Medulla oblongata (tissue), 1 donor: Measurements from ENCODE around the gene TMEM174.
A peak's percentile ranks its signal among the peaks of the same experiment; 100 is the strongest.
"Not testable (repeated sequence)": the region's sequence is repeated elsewhere in the genome, so short reads cannot be mapped to it uniquely, and the experiment has no call there.

Source experiments
- DNase-seq: peaks from one replicate; pipeline ENCODE4 v3.0.0-alpha.2; 2015; ENCODE audit errors: extremely low spot score

TMEM174 gene

DNA sequence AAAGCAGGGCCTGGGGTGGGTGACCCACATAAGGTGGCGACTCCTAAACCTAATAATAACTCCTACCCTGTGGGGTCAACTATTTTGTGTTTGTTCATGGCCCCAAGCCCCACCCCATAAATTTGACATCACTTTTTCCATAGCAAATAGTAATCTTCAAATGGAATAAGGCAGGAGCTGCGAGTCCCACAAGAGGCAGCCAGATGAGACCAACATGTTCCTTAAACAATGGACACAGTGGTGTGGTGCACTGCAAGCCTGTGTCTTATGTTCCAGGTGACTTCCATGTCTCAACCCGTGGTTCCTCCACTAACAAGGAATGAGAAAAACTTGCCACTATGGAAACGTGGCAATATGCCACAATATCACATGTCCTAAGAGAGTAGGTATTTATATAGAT, 20.6 kb downstream of the TMEM174 start:
- DNase-seq: no peak

DNA sequence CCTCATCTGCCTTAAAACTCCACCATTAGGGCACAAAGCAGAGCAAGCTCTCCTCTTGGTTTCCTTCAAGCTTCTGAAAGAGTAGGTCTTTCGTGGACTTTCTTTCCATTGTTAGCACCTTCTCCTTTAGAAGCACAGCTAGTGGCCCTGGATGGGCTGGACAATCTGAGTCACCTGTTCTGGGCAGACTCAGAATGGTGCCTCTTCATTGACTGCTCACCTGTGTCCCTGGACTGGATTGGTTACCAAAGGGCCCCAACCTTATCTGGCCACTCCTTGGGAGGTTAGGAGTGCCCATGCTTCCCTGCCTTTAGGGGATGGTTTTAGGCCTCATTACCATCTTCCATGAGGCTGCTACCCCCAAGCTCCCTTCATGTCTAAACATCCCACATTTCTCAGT, 23.2 kb downstream of the TMEM174 start:
- no peak for DNase-seq

DNA sequence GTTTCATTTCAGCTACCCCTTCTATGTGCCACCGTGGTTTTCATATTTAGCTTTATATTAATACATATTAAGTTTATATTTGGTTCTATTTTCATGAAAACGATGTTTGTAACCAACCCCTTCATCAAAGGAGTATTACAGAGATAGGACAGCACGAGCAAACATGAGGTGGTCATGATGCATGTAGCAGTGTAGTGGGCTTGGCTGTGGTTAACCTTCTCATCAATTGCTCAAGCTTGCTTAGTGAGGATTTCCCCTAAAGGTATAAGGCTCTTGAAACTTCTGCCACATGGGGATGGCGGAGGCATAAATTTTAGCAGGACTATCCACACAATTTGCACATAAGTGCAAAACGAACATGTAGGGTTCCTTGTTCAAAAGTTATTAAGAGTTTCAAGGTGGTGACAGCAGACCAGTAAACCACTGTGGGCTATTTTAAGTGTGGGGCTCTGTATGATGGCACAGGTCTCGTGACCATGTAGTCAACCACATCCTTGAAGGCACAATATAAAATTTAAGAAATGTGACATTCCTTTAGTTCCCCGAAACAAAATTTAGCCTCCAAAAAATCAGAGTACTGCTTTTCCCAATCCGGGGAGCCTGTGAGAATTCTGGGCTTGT, 24.8 kb downstream of the TMEM174 start:
- no peak for DNase-seq

DNA sequence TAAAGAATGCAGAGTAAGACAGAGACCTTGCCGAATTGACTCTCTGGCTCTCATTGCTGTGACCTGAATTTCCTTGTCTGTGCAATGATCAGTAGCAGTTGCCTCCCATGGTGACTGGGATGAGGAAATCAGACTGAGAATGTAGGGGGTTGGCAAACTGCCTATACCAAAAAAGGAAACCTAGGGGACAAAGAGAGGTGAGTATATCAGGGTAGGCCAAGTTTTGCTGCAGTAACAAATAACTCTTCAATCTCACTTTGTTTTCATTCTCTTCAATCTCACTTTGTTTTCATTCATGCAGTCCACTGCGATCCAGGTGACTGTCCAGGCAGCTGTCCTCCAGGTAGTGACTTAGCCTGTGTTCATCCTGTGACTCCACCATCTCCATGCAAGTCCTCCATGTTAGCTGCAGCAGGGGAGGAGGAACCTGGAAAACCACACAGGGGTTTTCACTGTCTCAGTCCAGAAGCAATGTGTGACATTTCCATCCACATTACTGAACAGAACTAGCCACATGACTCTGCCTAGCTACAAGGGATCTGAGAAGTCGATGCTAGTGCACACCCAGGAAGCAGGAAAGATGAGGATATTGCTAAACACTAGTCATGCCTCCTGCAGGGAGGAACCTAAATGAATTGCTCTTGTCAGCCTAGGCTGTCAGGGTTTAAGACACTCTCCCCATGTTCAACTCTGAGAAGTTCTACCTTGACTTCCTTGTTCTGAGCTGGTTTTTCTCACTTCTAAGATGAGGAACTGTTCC, 26.0 kb downstream of the TMEM174 start:
- DNase-seq: no peak

DNA sequence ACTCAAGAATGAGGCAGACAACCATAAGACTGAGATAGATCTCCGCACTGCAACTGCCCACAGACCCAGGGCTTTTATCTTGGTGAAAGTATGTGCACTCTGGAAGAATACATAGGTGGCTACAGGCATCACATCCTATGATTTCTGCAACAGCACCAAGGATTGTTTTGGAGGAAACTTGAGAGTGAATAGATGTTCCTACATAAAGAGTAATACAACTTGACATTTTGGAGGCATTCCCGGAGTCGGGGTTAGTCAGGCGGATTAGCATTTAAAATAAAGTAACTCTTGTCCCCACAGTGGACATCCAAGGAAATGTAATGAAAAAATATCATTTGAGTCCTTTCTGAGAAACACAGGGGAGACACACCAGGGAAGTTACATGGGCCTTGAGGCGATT, 26.7 kb downstream of the TMEM174 start:
- DNase-seq: no peak

DNA sequence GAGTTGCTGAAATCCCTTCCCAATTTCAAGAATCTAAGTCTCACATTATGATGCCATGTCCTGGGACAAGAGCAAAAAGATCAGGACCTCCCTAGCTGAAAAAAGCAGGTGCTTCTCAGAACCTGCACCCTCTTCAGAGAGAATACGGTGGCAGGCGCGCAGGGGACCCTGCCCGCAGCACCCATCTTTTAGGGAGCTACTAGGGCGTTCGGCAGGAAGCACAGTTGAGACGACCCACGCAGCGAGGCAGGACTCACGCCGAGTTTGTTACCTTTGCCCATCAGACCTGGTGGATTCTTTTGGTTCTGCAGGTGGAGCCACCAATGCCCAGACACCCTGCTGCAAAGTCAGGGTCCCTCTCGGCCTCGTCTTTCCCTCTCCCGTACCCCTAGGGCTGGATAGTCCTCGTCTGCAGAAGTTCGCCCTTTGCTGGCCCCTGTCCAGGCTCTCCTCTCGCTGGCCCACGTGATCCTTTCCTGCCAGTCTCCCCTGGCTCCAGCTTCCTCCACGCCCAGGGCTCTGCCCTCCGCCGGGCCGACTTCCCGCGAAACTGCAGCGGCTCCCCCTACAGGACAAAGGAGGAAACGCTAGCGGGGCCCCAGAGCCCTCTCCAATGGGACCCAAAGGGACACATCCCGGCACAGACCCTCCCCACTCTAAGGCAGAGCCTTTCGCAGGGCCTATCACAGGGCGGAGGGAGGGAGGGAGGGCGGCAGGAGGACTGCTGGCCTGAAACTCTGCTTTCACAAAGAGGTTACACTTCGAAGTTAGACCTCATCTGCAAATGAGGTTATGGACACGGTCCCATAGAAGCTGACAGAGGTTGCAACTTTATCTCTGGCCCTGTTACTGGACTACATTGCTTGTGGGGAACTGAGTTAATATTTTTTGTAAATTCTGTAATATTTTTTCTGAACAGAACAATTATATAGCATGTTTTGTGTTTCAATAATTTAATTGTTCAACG, 28.8 kb downstream of the TMEM174 start:
- DNase-seq: peak; percentile 65

DNA sequence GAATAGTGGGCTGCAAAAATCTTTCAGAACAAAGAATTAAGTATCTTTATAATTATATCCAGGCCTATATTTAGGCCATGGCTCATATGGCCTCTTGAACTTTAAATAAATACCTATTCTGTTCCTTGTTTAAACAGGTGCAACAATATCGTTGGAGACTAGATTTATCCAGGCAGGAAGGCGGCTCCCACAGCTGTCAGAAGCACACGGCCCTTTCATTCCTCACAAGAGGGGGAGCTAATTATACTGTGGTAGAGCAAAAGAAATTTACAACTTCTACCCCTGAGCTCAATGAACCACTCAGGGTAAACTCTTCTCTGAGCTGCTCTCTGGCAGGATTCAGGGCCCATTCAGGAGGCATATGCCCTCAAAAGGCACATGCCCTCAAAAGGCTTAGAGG, 31.3 kb downstream of the TMEM174 start:
- no peak for DNase-seq

DNA sequence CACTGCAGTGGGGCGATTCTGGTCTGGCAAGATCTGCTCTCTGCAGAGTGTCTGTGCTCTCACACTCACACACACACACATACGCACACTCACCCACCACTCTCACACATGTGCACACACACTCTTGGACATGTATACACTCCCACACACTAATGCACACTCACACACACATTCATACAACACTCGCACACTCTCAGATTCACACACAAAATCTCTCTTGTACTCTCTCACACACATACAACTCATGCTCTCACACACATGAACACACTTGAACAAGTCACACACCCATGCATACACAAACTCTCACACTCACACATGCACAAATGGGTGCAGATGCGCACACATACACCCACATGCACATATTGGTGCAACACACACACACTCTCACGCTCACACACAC, 31.7 kb downstream of the TMEM174 start:
- DNase-seq: no peak

DNA sequence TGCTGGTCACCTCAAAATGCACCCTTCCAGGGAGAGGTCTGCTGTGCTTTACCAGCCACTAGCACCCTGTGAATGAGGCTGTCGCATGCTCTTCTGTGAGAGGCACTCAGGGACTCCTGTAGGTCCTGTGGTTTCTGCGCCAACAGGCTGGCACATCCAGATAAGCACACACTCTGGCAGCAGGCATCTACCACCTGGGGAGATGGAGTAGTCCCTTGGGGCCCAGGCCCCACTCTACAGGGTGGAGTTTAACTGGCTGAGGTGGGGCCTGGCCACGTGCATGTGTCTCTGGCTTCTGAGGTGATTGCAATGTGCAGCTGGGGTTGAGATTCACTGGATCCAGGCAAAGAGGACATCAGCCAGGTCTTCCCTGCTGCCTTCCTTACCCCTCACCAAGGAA, 32.3 kb downstream of the TMEM174 start:
- no peak for DNase-seq

DNA sequence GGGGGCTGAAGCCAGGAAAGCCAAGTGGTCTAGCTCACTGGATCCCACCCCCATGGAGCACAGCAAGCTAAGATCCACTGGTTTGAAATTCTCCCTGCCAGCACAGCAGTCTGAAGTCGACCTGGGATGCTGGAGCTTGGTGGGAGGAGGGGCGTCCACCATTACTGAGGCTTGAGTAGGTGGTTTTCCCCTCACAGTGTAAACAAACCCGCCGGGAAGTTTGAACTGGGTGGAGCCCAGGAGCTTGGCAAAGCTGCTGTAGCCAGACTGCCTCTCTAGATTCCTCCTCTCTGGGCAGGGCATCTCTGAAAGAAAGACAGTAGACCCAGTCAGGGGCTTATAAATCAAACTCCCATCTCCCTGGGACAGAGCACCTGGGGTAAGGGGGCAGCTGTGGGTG, 34.2 kb downstream of the TMEM174 start:
- DNase-seq: not testable (repeated sequence)

DNA sequence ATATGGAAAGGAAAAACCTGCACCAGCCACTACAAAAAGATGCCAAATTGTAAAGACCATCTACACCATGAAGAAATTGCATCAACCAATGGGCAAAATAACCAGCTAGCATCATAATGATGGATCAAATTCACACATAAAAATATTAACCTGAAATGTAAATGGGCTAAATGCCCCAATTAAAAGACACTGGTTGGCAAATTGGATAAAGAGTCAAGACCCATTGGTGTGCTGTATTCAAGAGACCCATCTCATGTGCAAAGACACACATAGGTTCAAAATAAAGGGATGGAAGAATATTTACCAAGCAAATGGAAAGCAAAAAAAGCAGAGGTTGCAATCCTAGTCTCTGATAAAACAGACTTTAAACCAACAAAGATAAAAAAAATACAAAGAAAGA, 36.1 kb downstream of the TMEM174 start:
- DNase-seq: not testable (repeated sequence)

DNA sequence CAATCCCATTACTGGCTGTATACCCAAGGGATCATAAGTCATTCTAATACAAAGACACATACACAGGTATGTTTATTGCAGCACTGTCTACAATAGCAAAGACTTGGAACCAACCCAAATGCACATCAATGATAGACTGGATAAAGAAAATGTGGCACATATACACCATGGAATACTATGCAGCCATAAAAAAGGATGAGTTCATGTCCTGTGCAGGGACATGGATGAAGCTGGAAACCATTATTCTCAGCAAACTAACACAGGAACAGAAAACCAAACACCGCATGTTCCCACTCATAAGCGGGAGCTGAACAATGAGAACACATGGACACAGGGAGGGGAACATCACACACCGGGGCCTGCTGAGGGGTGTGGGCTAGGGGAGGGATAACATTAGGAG, 39.7 kb downstream of the TMEM174 start:
- DNase-seq: not testable (repeated sequence)

DNA sequence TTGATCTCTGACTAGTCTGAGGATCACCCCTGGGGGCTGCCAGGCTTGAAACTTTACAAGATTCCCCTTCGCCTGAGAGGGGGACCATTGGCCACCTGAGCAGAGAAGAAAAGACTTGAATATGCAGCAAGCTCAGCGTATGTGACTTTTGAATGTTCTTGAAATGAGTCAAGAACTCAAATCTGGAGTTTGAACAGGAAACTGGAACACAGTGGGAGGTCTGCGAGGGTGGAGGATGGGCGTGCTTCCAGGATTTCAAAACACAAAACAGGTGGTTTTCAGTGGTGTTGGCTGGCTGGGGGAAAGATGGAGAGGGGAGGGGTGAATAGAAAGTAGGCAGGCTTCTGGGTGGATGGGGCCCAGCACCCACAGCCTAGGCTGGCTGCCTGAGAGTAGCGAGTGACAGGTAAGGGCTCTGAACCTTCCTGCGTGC, 40.6 kb downstream of the TMEM174 start:
- no peak for DNase-seq

DNA sequence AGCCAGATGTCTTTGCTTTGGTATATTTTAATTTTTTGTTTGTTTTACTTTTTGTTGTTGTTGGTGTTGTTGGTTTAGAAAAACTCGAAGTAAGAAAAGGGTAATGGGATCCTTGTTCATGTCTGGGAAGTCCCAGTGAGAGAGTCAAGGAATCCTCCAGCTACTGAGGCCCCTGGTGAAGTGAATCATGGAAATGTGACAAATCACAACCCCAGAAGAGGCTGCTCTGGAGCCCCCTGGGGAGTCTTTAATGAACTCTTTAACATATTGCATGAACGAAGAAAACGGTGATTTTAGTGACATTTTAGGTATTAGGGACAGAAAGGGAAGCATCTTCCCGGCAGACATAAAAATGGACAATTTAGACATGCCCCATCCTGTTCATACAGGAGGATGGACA, 41.3 kb downstream of the TMEM174 start:
- no peak for DNase-seq

DNA sequence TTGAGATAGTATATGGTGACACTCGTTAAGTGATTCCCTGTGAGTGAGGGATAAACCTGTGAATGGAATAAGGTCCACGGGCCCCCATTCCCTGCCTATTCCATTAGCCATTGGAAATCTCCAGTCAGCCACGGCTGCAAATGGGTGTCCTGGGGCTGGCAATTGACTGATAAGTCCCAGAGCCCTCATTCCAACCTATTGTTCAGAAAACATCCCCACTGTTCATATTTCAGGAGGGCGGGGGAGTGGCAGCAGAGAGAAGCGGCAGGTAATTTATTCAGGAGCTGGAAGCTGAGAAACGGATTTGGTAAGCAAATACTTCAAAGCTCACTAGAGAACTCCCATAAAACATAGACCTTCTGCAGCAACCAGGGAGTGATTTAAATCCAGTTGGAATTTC, 42.0 kb downstream of the TMEM174 start:
- DNase-seq: no peak

DNA sequence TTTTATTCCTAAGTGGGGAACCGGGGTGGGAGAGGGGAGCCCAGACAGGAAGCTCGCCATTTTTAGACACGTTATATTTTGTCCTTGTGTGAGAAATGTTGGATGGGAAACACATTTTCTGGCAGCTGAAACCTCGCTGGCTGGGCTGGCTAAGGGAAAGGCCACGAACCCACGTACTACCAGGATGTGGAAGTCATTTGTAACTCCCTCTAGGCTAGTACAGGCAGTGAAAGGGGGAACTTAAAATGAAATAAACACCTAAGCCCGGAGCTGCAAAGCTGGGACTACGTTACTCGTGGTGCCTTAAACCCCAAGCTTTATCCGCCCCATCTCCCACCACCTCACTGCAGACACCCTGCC, 42.5 kb downstream of the TMEM174 start:
- no peak for DNase-seq

DNA sequence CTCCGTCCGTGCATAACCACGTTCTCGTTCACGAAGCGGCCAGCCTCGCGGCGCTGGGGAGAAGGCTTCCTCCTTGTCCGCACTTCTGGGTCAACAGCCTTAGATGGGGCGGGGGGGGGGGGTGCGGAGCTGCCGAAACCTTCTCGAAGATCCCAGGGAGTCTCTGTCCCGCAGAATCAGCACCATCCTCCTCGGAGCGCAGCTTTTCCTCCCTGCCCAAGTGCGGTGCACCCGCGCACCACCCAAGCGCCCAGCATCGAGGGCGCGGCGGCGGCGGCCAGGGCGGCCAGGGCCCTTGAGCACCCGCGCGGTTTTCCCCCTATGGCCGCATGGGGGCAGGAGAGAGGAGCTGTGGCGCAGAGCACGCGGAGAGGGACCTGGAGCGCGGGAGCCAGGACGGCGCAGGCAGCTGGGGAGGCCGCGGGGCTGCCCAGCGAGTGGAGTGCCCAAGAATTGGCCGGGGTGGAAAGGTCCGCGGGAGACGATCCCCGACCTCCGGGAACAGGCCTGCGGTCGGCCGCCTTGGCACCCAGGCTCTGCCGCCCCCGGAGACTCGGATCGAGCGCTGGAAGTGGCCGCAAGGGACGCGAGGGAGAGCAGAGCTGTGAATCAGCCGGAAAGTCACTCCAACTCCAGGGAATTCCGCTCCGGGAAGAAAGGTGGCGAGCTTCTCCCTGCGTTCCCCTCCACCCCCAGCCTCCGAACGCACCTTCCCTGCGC, 43.1 kb downstream of the TMEM174 start:
- peak; percentile 84 for DNase-seq

DNA sequence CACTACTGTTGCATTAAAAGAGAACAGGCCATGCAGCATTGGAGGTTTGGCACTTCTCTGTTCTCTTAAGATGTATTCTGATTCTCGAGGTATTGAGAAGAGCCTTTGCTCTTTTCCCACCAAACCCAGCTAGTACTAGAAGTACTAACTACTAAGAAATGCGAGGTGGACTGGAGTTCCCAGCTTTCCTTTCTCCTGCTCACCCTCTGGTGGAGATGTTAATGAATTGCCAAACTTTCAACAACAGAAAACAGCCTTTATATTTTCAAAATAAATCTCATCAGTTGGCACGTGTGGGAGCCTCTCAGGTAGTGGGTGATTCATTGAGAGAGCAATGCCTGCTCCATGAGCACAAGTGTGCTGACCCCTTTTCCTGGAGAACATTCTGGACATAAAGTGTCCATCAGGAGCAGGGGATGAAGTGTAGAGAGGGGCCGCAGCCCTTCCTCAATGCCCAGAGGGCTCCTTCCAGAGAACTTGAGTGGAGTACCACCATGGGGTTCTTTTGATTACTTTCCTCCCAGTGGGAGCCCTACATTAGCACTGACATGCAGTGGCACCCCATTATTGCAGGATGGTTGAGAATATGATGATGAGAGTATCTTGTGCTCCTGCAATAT, 45.7 kb downstream of the TMEM174 start:
- DNase-seq: no peak

DNA sequence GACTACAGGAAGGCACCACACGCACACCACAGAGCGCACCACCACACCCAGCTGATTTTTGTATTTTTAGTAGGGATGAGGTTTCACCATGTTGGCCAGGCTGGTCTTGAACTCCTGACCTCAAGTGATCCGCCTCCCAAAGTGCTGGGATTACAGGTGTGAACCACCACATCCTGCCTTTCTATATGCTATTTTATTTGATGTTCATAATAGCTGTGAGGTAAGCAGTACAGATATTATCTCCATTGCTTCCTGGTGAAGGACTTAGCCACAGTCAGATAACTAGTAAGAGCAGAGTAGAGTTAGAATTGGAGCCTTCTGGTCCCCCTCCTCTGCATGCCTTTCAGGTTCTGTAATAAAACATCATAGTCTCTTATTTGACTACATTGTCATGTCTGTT, 46.3 kb downstream of the TMEM174 start:
- not testable (repeated sequence) for DNase-seq

DNA sequence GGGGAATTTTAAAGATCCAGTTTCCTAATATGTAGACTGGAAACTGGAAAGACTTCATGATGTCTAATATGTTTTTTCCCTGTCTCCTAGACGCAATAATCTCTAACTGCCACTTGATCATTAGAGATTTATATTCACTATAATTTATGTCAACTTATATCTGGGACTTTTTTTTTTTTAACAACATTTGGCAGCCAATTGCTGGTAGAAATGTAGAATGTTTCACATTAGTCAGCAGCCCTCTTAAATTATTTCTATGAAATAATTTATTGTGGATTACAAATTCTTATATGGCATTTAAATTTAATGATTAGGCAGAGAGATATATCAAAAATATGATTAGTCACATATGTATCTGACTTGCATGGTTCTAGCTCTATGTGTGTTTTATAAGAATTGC, 48.2 kb downstream of the TMEM174 start:
- DNase-seq: no peak

DNA sequence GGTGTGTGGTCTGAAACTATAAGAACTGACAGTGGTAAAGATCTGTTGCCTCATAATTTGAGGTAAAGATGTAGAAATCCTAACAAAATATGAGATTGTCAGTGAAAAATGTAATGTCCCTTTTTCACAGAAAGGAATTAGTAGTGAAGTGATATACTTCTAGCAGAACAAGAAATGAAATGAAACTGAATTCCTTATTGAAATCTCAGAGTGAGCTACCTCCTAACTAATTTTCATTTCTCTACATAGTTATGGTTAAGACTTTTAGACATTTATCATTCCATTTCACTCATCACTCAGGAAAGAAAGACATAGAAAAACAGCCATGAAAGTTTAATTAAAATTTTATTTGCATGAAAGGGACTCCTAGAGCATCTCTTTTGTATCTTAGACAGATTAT, 48.7 kb downstream of the TMEM174 start:
- no peak for DNase-seq
